Measurements from ENCODE around the gene RCC1. TPM values are rescaled to one million over a fixed set of nuclear protein-coding genes. Genes with fewer than 3 reads are reported as not detected.
A peak's percentile ranks its signal among the peaks of the same experiment; 100 is the strongest.
"Not testable (repeated sequence)": the region's sequence is repeated elsewhere in the genome, so short reads cannot be mapped to it uniquely, and the experiment has no call there.

Gene RCC1
- total RNA-seq, 1 donor from 2014 or later = 19.3 TPM

DNA sequence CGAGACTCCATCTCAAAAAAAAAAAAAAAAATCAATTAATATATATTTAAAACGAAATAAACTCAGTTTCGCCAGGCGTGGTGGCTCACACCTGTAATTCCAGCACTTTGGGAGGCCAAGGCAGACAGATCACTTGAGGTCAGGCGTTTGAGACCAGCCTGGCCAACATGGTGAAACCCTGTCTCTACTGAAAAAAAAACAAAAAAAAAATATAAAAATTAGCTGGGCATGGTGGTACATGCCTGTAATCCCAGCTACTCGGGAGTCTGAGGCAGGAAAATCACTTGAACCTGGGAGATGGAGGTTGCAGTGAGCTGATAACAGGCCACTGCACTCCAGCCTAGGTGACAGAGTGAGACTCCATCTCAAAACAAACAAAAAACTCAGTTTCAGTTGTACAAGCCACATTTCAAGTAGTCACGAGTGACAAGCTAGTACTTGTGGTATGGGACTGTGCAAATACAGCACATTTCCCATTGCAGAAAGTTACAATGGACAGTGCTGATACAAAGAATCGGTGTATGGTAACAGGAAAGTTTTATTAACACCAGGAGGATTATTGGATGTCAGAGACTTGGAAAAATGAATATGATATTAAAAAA lies 35.7 kb downstream of the RCC1 start:
- ATAC-seq; DNase-seq (ENCODE audit: low spot score): not testable (repeated sequence)

DNA sequence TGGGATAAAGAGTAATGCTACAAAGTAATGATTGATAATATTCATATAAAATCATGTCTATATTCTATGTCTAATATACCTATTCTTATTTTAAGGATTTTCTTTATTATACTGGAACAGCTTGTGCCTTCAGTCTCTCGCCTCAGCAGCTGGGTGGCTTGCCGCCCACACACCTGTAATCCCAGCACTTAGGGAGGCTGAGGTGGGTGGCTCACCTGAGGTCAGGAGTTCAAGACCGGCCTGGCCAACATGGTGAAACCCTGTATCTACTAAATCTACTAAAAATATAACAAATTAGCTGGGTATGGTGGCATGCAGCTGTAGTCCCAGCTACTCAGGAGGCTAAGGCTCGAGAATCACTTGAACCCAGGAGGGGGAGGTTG lies 39.4 kb downstream of the RCC1 start:
- DNase-seq (ENCODE audit: low spot score) (no peak), ATAC-seq (no peak)

DNA sequence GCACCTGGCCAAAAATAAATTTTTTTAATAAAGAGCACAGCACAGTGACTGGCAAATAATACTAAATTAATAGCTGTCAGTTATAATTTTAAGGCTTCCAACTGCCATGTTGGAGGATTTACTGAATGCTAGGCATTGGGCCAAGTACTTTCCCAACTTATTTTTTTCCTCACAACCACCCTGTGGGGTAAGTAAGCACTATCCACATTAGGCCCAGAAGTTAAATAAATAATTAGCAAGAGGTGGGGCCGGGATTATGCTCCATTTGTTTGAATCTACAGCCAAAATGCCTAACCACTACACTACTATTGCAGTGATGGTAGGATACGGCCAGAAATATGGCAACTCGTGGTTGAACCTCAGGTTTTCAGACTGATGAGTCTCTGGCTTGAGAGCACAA lies 42.5 kb downstream of the RCC1 start:
- no peak for DNase-seq (ENCODE audit: low spot score)
- no peak for ATAC-seq

DNA sequence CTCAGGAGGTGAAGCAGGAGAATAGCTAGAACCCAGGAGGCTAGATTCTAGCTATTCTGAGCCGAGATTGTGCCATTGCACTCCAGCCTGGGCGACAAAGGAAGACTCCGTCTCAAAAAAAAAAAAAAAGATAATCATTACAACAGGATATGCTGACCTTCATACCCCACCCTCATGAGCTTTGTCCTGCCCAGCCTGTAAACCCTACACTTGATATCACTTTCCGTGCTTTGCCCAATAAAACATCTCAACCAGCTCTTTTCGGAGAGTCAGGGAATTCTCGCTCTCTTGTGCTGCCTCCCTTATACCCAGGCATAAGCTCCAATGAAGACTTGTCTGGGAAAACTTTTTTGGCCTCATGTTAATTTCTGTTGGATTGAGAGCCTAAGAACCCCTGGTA lies 45.5 kb downstream of the RCC1 start:
- DNase-seq (ENCODE audit: low spot score) (no peak), ATAC-seq (no peak)

DNA sequence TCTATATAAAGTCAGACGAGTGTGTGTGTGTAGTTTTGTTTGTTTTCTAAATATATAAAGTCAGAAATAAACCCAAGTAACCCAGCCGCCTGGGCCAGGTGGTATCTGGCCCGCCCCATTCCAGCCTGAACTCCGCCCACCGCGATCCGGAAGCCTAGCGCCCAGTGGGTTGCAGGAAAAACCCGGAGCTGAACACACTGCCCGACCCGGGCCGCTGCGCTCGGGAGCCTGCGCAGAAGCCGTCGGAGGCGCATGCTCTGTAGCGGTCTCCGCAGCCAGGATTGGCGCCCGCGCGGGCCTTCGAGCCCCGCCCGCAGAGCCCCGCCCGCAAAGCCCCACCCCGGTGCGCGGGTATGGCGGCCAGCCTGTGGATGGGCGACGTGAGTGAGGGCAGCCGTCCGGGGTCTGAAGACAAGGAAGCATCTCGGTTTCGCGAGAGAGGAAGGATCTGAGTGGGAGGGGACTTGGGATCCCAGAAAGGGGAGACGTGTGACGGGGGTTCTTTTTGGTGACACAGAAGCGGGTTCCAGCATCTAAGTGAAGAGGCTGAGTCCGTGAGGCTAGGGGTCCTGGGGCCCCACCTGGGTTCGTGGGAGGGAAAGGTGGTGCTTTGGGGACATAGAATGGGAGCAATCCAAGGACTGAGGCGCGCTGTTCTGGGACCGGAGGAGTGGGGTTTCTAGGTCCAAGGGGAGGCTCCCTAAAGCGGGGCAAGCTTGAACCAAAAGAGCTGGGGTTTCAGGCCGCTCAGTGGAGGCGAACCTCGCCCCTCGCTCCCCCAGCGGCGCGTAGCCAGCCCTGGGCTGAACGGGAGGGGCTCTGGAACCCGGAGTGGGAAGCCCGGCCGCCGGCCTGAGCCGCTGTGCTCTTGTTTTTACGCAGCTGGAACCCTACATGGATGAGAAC lies 47.2 kb downstream of the RCC1 start, which contains the start of gene TRNAU1AP:
Gene TRNAU1AP (plus strand): TSS at position 328 of the 906 bp plus-strand sequence. CDS start 26 bp downstream, at position 354.
- DNase-seq (ENCODE audit: low spot score) = peak; percentile 97
- ATAC-seq = peak; percentile 98

DNA sequence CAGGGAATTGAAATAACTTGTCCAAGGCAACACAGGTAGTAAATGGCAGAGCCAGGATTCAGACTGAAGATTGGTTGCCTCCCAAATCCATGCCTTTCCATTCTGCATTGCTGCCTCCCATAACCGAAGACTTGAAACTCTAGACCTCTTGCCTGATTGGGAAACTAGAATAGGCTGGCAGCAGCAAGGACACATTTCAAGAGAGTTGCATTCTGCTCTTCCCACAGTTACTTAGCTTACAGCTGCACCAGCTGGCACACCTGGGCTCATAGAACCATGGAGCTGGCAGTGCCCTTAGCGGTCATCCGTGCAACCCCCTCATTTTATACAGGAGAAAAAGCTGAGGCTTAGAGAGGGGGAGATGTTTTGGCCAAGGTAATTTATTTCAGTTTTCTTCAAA lies 55.0 kb downstream of the RCC1 start:
- DNase-seq (ENCODE audit: low spot score) = no peak
- no peak for ATAC-seq

DNA sequence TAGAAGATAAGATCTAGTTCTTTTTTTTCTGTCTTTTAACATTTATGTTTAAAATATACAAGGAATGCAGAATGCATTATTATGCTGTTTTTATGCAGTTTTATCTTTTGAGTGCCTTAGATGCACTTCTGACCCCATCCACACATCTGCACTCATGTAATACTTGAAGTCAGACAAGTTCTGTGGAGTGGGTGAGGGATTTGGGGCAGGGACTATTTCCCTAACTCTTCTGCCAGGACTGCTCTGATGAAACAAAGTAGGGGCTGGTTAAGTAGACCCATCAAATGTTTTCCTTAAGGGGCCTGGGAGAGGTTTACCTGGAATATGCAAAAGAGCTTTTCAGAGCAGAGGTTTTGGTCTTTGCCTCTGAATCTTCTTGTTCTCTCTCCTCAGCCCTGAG lies 58.5 kb downstream of the RCC1 start:
- DNase-seq (ENCODE audit: low spot score) (no peak), ATAC-seq (no peak)

DNA sequence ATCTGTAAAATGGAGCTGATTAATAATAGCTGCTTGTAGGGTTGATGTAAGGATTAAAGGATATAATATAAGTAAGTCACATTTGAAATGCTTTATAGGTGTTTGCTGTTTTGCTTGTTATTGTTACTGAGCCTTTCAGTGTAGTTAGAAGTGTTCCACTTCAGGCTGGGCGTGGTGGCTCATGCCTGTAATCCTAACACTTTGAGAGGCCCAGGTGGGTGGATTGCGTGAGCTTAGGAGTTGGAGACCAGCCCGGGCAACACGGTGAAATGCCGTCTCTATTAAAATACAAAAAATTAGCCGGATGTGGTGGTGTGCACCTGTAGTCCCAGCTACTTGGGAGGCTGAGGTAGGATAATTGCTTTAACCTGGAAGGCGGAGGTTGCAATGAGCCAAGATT lies 59.2 kb downstream of the RCC1 start:
- ATAC-seq = no peak

DNA sequence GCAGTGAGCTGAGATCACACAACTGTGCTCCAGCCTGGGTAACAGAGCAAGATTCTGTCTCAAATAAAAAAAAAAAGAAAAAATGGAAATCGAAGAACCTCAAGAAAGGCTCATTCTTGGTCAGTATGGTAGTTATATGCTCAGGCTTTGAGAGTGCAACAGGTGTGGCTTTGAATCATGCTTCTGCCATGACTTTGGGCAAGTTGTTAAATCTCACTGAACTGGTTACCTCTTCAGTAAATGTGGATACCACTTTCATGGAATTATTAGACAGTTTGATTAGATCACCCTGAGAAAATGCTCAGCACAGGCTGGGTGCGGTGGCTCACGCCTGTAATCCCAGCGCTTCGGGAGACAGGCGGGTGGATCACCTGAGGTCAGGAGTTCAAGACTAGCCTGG lies 59.9 kb downstream of the RCC1 start:
- no peak for DNase-seq (ENCODE audit: low spot score)
- no peak for ATAC-seq

More for the DNA sequence above, 59.2 kb downstream of the RCC1 start:
- no peak for DNase-seq (ENCODE audit: low spot score)

DNA sequence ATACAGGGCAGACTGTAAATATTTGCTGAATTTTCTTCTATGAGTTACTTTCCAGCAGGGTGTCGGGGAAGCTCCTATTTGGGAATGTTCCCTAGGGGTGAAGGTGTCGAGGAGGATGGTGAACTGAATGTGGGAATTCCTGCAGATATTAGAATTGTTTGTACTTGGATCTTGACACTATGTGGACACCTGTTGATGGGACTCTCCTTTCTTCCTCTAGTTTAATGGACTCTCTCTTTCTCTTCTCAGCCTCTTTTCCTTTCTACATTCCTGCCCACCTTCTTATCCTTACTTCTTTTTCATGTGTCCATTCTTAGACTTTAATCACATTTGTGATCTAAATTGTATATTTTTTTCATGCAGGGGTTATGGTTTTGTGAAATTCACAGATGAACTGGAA lies 61.1 kb downstream of the RCC1 start:
- DNase-seq (ENCODE audit: low spot score) = no peak
- ATAC-seq = no peak

DNA sequence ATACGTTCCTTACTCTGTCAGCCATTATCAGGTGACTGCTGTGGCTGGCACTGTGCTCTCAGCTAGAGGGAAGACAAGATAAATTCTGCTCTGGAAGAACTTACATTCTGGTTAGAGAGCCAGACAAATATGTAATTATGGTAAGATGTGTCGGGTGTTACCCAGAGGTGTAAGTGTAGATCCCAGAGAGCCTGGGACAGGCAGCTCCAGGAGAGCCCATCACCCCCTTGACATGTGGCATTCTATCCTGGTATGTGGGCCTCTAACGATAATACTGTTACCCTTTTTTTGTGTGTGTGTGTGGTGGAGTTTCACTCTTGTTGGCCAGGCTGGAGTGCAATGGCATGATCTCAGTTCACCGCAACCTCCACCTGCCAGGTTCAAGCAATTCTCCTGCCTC lies 66.1 kb downstream of the RCC1 start:
- DNase-seq (ENCODE audit: low spot score) (no peak), ATAC-seq (no peak)

DNA sequence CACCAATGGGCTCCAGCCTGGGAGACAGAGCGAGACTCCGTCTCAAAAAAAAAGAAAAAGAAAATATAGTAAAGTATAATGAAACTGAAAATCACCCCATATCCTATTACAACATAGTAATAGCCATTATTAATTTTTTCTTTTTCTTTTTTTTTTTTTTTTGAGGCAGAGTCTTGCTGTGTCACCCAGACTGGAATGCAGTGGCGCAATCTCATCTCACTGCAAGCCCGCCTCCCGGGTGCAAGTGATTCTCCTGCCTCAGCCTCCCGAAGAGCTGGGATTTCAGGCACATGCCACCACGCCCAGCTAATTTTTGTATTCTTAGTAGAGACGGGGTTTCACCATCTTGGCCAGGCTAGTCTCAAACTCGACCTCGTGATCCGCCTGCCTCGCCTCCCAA lies 67.0 kb downstream of the RCC1 start:
- not testable (repeated sequence) for ATAC-seq; DNase-seq (ENCODE audit: low spot score)

DNA sequence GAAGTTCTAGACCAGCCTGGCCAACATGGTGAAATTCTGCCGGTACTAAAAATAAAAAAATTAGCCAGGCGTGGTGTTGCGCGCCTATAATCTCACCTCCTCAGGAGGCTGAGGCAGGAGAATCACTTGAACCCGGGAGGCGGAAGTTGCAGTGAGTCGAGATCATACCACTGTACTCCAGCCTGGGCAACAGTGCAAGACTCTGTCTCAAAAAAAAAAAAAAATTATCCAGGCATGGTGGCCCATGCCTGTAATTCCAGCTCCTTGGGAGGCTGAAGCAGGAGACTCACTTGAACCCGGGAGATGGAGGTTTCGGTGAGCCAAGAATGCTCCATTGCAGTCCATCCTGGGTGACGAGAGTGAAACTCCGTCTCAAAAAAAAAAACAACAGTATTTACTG lies 67.7 kb downstream of the RCC1 start:
- DNase-seq (ENCODE audit: low spot score) = no peak
- ATAC-seq = no peak

DNA sequence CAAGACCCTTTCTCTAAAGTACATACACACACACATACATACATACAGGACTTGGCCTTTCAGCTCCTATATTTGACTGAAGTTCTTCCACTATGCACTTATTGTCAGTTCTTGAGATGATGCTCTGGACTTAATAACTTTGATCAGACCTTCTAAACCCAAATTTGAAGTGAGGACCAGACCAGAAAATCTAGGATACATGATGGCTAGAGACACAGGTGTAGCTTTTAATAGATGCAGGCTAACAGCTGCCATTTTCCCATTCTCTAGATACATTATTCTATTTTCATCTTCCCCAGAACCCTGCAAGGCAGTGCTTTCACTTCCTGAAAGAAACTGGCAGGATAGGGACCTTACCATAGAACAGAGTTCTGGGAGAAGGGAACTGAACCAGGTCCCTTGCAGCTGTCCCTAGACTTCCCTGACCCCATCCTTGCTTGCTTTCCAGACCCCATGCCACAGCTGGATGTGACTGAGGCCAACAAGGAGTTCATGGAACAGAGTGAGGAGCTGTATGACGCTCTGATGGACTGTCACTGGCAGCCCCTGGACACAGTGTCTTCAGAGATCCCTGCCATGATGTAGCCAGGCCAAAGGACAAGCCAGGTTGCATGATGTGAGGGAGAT lies 71.3 kb downstream of the RCC1 start:
- ATAC-seq = no peak
- DNase-seq (ENCODE audit: low spot score) = no peak

DNA sequence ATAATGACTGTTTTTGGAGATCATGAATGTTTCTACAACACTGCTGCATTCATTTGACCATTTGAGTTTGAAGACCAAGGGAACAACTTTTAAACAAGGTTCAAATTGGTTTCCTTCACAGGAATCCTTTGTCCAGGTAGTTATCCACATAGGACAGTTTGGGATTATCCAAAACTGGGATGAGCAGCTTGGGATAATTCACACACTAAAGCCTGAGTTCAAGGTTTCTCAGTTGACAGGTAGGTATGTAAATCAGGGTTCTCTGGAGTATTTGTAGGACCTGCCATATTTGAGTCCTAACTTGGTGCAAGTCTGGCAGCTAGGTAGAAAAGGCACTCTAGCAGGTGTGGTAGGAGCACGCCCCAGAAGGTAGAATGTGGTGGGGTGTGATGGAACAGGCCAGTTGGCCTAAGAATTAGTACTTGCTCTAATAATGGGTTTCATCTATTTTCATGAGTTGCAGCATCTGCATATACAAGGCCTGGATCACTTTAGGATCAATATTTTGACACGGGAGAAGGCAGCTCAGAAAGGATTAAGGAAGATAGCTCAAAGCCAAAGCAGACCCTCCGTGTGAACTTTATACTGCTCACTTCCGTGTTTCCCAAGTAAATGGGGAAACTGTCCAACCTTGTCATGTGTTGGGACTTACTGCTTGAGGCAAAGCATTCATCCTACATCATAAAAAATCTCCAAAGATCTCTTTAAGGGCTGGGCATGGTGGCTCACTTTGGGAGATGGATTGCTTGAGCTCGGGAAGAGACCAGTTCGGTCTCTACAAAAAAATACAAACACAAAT lies 72.1 kb downstream of the RCC1 start:
- no peak for DNase-seq (ENCODE audit: low spot score)
- ATAC-seq = no peak

DNA sequence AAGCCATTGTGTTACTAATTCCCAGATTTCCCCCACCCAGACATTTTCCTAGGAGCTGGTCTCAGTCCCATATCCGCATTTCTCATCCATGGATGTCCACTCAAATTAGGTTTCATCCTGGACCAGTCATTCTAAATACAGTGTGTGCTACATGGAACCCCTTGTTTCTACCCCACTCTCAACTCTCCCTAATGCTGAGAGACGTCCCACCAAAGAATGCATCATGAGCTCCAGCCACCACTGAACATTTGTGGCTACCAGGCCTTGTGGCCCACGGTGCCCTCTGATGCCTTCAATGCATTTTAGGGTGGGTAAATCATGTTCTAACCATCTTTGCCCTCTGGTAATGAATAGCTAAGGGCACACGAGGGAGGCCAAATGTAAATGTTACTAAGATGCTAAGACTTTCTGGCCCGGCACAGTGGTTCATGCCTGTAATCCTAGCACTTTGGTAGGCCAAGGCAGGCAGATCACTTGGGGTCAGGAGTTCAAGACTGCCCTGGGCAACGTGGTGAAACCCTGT lies 72.9 kb downstream of the RCC1 start:
- ATAC-seq (no peak), DNase-seq (ENCODE audit: low spot score) (no peak)

DNA sequence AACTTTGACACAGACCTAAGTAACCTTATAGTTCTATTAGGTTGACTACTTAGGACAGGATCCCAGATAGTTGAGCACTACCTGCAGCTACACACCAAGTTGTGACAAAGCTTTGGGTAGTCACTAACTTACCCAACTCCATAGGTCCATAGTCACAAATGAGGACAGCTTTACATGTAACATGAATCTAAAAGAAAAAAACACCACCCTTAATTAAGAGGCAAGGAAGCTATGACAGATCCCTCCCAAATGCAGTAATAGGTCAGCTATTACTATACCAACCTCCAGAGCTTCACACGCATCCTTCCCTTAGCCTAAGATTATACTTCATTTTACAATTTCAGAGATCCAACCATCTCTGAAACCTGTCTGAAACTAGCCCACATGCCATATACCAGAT lies 73.6 kb downstream of the RCC1 start:
- no peak for ATAC-seq
- no peak for DNase-seq (ENCODE audit: low spot score)

DNA sequence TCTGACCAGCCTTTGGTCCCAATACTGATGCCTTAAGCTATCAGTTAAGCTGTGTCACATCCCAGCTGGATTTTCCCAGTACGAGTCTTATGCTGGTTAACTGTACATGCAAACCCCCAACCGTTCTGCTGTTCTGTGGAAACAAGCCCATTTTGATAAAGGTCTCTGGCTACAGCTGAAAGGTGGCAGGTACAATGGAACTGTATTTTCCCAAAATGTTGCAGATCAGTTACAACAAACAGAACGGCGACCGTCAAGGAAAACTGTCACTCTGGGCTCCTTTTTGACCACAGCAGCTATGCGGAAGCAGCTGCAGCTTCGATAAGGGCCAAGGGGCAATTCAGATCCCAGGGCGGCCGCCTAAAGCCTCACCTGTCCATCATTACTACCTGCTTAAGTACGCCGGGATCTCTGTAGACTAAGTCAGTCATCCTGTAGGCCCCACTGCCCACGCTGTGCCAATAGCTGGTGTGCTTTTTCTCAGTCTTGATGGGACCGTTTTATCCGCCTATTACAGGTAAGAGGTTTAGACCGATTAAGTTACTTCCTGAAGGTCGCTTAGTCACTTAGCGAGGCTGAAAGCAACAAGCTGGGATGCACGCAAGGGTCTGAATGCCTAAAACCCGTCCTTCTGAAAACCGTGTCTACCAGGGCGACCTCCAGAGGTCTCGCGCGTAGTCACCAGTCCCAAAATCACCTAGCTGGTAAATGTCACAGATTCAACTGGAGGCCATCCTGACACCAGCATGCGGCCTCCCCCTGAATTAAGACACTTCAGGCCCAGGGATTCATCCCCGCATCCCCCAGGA lies 75.1 kb downstream of the RCC1 start:
- DNase-seq (ENCODE audit: low spot score) = peak; percentile 47
- peak; percentile 43 for ATAC-seq

DNA sequence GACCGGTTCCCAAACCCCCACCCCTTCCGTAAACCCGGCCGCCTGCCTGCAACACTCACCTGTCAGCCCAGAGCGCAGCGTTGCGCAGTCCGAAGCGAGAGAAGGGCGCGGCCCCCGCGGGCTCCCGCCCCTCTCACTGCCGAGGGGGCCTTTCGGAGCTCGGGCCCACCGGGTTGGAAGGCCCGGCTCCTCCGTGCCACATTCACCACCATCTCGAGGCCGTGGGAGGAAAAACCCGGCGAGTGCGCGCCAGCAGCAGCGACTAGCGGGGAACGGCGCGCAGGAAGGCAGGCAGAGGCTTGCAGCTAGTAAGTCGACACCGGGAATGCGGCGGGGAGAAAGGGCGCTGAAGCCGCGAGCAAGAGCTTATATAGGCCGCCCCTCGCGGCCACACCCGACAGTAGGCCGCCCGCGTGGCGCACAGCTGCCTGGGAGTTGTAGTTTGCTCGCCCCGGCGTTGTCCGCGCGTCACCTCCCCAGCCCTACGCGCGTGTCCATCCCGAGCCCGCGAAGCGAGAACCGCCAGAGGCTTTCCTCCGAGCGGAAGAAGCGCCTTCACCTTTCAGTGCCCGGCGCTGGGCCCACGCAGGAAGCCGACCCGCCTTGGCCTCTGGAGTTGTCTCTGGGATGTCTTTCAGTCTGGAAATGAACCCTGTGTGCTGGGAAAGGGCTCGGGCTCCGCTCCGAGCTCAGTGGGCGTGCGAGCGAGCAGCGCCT lies 75.8 kb downstream of the RCC1 start:
- DNase-seq (ENCODE audit: low spot score) (peak; percentile 97), ATAC-seq (peak; percentile 97)

All from left lobe of liver (tissue), 2 donors.